Lower leg skin (tissue), 4 donors: ENCODE data around the gene ING3. TPM values are rescaled to one million over a fixed set of nuclear protein-coding genes. Genes with fewer than 3 reads are reported as not detected.

ENCODE experiments used
- DNase-seq, 2 donors: peaks; one replicate each; pipeline ENCODE4 v3.0.0-alpha.2; 2019; ENCODE audit warnings: low spot score in 2 of 2
- H3K4me3 ChIP-seq: fragments of 200-600 bp; sonication (generic); 2 replicates; pipeline ENCODE4 v1.5.1; 2017; ENCODE audit warnings: mild to moderate bottlenecking, low read depth; ENCODE audit not compliant: poor library complexity, severe bottlenecking
- POLR2A ChIP-seq, 2 donors: fragments of 450-650 bp; IDR thresholded peaks; one replicate each; pipeline ENCODE4 v1.6.1; 2016 to 2017; ENCODE audit warnings: antibody characterized with exemption in 2 of 2, mild to moderate bottlenecking in 1 of 2, moderate library complexity in 1 of 2
- WGBS, 2 donors: methylation state at CpG; one replicate each; pipeline ENCODE4 v1.1.5; 2018; 5-methylcytosine and 5-hydroxymethylcytosine counted together
- intact Hi-C: fragments of 100-400 bp; cut with DNase I; formaldehyde crosslinking; loops from one replicate; pipeline ENCODE4 v1.15.0; 2023; ENCODE audit warnings: low total_unique reads
- total RNA-seq, 4 donors: library from RNA; depleted of rRNA; stranded (reverse); fragments of >200 nt; gene quantifications; one replicate each; pipeline ENCODE4 v1.1.0, GENCODE V29; 2016
- TF ChIP-seq, protein P1 (sequence below), 3 donors: fragments of 450-650 bp; IDR thresholded peaks; one replicate each; pipeline ENCODE4 v1.5.1; 2016; ENCODE audit warnings: antibody characterized with exemption in 3 of 3, mild to moderate bottlenecking in 3 of 3, moderate library complexity in 2 of 3

ING3 gene, protein sequence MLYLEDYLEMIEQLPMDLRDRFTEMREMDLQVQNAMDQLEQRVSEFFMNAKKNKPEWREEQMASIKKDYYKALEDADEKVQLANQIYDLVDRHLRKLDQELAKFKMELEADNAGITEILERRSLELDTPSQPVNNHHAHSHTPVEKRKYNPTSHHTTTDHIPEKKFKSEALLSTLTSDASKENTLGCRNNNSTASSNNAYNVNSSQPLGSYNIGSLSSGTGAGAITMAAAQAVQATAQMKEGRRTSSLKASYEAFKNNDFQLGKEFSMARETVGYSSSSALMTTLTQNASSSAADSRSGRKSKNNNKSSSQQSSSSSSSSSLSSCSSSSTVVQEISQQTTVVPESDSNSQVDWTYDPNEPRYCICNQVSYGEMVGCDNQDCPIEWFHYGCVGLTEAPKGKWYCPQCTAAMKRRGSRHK
- 10 to 100 TPM in 2 of 4 donors, 1 to 10 TPM in 2; 6.6 to 11.4 (median 9.8) TPM for total RNA-seq

DNA sequence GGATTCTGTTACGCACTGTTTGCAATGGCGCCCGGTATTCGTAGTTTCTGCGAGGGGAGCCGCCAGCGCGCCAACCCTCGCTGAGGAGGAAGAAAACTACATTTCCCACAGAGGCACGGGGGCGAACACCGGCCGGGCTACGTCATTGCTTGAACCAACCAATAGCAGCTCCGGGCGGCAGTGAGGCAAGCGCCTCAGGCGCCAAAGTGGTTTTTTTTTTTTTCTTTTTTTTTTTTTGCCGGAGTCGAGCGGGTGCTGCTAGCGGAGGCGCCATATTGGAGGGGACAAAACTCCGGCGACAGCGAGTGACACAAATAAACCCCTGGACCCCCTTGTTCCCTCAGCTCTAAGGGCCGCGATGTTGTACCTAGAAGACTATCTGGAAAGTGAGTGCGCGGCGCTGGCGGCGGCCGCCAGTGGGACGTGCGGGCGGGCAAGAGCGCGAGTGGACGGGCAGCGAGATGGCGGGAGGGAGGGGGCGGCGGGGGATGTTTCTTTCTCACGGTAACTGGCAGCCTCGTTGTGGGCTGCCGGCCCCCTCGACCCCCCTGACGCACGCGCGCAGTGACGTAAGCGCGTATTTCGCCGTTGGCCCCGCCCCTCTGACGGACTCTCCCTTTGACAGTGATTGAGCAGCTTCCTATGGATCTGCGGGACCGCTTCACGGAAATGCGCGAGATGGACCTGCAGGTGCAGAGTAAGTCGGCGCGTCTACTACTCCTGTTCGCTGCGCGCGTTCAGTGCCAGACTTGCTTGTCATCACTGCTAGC, at the start of gene ING3:
ING3 (plus strand) TSS at position 239 of the 770 bp plus-strand sequence; CDS start at position 359, 120 bp downstream.
- 0 to 1% methylated on average over 34 to 65 of the region's 71 CpGs for WGBS, 2 donors

DNA sequence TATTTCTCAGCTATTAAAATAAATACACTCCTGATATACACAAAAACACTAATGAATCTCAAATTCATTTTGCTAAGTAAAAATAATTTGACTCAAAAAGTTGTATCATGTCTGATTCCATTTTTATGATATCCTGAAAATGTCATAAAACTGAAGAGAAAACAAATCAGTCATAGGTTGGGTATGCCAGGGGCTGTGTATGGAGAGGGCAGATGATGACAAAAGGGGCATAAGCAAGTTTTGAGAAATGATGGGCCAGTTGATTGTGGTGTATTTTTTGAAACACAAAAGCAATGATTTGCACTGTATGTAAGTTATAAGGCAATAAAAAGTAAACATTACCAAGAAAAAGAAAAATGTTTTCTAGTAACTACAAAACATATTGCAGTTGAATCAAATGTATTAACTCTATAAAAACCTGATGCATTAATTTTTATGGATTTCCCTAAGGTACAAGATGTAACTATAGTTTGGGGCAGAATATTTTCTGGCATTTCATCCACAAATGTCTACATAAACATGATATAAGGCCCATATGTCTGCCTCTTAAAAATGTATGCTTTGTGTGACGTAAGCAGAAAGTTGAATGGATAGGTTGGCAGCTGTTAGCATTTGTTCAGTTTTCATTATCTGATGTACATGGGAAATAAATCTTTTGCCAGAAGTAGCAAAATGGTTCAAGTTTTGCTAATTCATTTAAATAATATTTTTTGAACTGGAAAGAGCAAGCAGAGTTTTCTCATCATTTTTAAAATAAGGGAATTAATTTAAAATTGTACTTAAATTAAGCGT, 35.1 kb upstream of the ING3 start:
- WGBS, 2 donors: 70 to 71% methylated on average over 2 of the region's 2 CpGs
- intact Hi-C loops: no loop called here
- no peak for TF ChIP-seq POLR2A (IDR thresholded peaks at IDR 0.05)
- TF ChIP-seq, protein P1, sequence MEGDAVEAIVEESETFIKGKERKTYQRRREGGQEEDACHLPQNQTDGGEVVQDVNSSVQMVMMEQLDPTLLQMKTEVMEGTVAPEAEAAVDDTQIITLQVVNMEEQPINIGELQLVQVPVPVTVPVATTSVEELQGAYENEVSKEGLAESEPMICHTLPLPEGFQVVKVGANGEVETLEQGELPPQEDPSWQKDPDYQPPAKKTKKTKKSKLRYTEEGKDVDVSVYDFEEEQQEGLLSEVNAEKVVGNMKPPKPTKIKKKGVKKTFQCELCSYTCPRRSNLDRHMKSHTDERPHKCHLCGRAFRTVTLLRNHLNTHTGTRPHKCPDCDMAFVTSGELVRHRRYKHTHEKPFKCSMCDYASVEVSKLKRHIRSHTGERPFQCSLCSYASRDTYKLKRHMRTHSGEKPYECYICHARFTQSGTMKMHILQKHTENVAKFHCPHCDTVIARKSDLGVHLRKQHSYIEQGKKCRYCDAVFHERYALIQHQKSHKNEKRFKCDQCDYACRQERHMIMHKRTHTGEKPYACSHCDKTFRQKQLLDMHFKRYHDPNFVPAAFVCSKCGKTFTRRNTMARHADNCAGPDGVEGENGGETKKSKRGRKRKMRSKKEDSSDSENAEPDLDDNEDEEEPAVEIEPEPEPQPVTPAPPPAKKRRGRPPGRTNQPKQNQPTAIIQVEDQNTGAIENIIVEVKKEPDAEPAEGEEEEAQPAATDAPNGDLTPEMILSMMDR (IDR thresholded peaks at IDR 0.05): no peak
- DNase-seq: no peak
- H3K4me3 ChIP-seq: no peak overlapping the region

More for the DNA sequence above, at the start of gene ING3:
- H3K4me3 ChIP-seq: peak within 1 kb of the TSS; percentile 38
- intact Hi-C loops: loop anchor here (2.0 kb wide), 1 partner anchor 40 kb away; no protein-coding TSS in a partner anchor
- DNase-seq: peak; percentile 97 to 99
- TF ChIP-seq POLR2A (IDR thresholded peaks at IDR 0.05): no peak
- TF ChIP-seq, protein P1 (IDR thresholded peaks at IDR 0.05): no peak

DNA sequence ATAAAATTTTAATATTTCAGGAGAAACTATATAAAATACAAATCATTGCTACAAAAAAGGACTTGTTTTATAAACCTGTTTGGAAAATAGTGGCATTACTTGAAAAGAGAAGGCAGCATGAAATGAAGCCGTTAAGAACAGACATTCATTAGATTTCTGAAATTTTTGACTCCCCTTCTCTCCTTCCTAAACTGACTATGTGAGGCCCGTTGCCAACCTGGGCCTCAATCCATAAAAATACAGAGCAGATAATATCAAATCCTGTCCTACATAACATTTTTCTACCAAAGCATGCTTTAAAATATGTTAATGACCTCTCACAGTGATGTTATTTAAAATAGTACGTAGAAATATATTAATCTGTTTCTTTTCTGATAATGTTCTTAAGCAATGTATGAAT, 34.5 kb upstream of the ING3 start:
- DNase-seq: no peak
- 39 to 44% methylated on average over 3 of the region's 3 CpGs for WGBS, 2 donors
- TF ChIP-seq, protein P1 (IDR thresholded peaks at IDR 0.05): no peak
- no peak for TF ChIP-seq POLR2A (IDR thresholded peaks at IDR 0.05)
- intact Hi-C loops: no loop called here
- no peak overlapping the region for H3K4me3 ChIP-seq

DNA sequence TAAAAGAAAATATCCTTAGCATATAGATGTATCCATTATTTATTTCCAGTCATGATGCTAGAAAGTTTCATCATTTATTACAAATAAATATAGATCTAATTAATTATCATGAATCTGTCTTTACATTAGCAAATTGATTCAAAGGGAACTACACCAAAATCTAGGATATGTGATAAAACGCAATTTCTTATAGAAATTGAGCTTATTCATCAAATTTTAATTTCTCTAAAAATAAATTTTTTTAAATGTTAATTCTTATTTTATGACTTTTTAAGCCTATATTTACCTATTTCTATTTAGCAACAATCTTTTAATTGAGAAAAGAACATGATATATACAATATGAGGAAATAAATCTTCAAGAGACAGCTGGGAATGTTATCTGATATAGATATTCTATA, 34.0 kb upstream of the ING3 start:
- 85% methylated on average over 1 of the region's 1 CpG for WGBS, 2 donors
- no peak for DNase-seq
- TF ChIP-seq, protein P1 (IDR thresholded peaks at IDR 0.05): no peak
- no peak for TF ChIP-seq POLR2A (IDR thresholded peaks at IDR 0.05)
- intact Hi-C loops: no loop called here
- H3K4me3 ChIP-seq: no peak overlapping the region

DNA sequence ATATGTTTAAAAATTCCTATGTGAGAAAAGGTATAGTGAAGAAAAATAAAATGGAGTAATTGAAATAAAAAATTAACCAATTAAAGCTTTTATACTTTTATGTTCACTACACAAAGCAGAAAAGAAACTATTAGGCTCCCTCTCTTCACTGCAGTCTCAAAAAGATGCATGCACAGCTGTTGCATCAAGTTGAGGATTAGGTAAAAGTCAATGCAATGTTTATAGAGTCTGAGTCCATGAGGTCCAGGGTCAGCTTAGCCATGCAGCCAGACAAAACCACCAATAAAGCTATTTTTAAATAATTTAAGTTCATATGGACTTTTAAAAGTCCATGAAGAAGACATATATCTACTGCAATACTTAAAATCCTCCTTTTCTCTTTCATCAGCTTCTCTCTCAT, 31.1 kb upstream of the ING3 start:
- TF ChIP-seq, protein P1 (IDR thresholded peaks at IDR 0.05): no peak
- TF ChIP-seq POLR2A (IDR thresholded peaks at IDR 0.05): no peak
- intact Hi-C loops: no loop called here
- no peak for DNase-seq
- H3K4me3 ChIP-seq: no peak overlapping the region
